Neural cell (in vitro differentiated cells): ENCODE data around the gene RHEBL1.

Source experiments
- EZH2 ChIP-seq: fragments of 200-600, 300-800 bp; shearing (Covaris generic), sonication (generic); IDR thresholded peaks from 2 replicates; pipeline ENCODE4 v1.6.1; 2014; ENCODE audit warnings: antibody characterized with exemption, low read length, borderline replicate concordance, mild to moderate bottlenecking; ENCODE audit not compliant: insufficient read depth, poor library complexity, severe bottlenecking
- TF ChIP-seq, protein P1 (sequence below): fragments of 450-650 bp; IDR thresholded peaks from 2 replicates; pipeline ENCODE4 v1.5.1; 2014; ENCODE audit warnings: antibody characterized with exemption, mild to moderate bottlenecking, moderate library complexity; ENCODE audit not compliant: poor library complexity, severe bottlenecking

- TF ChIP-seq, protein P1, sequence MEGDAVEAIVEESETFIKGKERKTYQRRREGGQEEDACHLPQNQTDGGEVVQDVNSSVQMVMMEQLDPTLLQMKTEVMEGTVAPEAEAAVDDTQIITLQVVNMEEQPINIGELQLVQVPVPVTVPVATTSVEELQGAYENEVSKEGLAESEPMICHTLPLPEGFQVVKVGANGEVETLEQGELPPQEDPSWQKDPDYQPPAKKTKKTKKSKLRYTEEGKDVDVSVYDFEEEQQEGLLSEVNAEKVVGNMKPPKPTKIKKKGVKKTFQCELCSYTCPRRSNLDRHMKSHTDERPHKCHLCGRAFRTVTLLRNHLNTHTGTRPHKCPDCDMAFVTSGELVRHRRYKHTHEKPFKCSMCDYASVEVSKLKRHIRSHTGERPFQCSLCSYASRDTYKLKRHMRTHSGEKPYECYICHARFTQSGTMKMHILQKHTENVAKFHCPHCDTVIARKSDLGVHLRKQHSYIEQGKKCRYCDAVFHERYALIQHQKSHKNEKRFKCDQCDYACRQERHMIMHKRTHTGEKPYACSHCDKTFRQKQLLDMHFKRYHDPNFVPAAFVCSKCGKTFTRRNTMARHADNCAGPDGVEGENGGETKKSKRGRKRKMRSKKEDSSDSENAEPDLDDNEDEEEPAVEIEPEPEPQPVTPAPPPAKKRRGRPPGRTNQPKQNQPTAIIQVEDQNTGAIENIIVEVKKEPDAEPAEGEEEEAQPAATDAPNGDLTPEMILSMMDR: no peak
- no peak for TF ChIP-seq EZH2
Measured at GRCh38 chr12:49048953-49049352, 20.8 kb downstream of the RHEBL1 start.
